WTC11 (cell line): Measurements from ENCODE around the gene RAB34. TPM values are rescaled to one million over a fixed set of nuclear protein-coding genes. Genes with fewer than 3 reads are reported as not detected.

ENCODE experiments used
- ATAC-seq: fragments of 200-7000 bp; cut with Tn5 transposase; 2 replicates; pipeline ENCODE4 v1.10.0; 2021; ENCODE audit warnings: mild to moderate bottlenecking, moderate library complexity
- CTCF ChIA-PET: fragments of 300-600 bp; sonication (Branson Sonifier 250); formaldehyde crosslinking; loops from one replicate; lab custom pipeline; 2021; ENCODE audit warnings: antibody characterized with exemption; lab: Charles Lee
- POLR2A ChIA-PET: fragments of 350-600 bp; sonication (Branson Sonifier 250); formaldehyde crosslinking; loops from one replicate; lab custom pipeline; 2021; ENCODE audit warnings: antibody characterized with exemption; lab: Charles Lee
- DNase-seq: peaks from one replicate; pipeline ENCODE4 v3.0.0; 2021; ENCODE audit warnings: low spot score
- H3K27ac Mint-ChIP-seq: 2 replicates; pipeline ENCODE4 v1.8.0; 2021; ENCODE audit warnings: mixed read lengths
- H3K27me3 Mint-ChIP-seq: 2 replicates; pipeline ENCODE4 v1.8.0; 2021; ENCODE audit warnings: low read depth, mild to moderate bottlenecking, moderate library complexity, mixed read lengths
- H3K36me3 Mint-ChIP-seq: 2 replicates; pipeline ENCODE4 v1.8.0; 2021; ENCODE audit warnings: mixed read lengths
- H3K4me1 Mint-ChIP-seq: 2 replicates; pipeline ENCODE4 v1.8.0; 2022; ENCODE audit warnings: mixed read lengths
- H3K4me3 Mint-ChIP-seq: 2 replicates; pipeline ENCODE4 v1.8.0; 2021; ENCODE audit warnings: mild to moderate bottlenecking, moderate library complexity, mixed read lengths
- H3K9me3 Mint-ChIP-seq: 2 replicates; pipeline ENCODE4 v1.8.0; 2021; ENCODE audit warnings: mixed read lengths
- ATF1 ChIP-seq: sonication (generic); formaldehyde crosslinking; IDR thresholded peaks from 2 replicates; pipeline ENCODE4 v1.8.1; 2023; ENCODE audit warnings: mild to moderate bottlenecking, moderate library complexity, missing genetic modification reagents
- CBFB ChIP-seq: sonication (generic); formaldehyde crosslinking; IDR thresholded peaks from 2 replicates; pipeline ENCODE4 v1.8.1; 2022; ENCODE audit warnings: mild to moderate bottlenecking, low read depth, missing genetic modification reagents
- CREB1 ChIP-seq: sonication (generic); formaldehyde crosslinking; IDR thresholded peaks from 2 replicates; pipeline ENCODE4 v1.8.0; 2023; ENCODE audit warnings: mild to moderate bottlenecking, missing genetic modification reagents
- FOXP1 ChIP-seq: sonication (generic); formaldehyde crosslinking; IDR thresholded peaks from 2 replicates; pipeline ENCODE4 v1.8.0; 2022; ENCODE audit warnings: missing genetic modification reagents, mild to moderate bottlenecking, moderate library complexity, borderline replicate concordance
- HMGA2 ChIP-seq: fragments of 250-450 bp; sonication (Bioruptor Pico); IDR thresholded peaks from 2 replicates; pipeline ENCODE4 v1.4.0; 2021; ENCODE audit warnings: mild to moderate bottlenecking, moderate library complexity
- JUN ChIP-seq: sonication (generic); formaldehyde crosslinking; IDR thresholded peaks from 2 replicates; pipeline ENCODE4 v1.8.0; 2023; ENCODE audit warnings: mild to moderate bottlenecking, missing genetic modification reagents
- NR1H2 ChIP-seq: sonication (generic); formaldehyde crosslinking; IDR thresholded peaks from 2 replicates; pipeline ENCODE4 v1.9.0; 2021; ENCODE audit warnings: mild to moderate bottlenecking, moderate library complexity, missing genetic modification reagents
- RORB ChIP-seq: fragments of 250-450 bp; sonication (Bioruptor Pico); IDR thresholded peaks from 2 replicates; pipeline ENCODE4 v1.9.0; 2021; ENCODE audit warnings: mild to moderate bottlenecking
- SMAD3 ChIP-seq: sonication (generic); formaldehyde crosslinking; IDR thresholded peaks from 2 replicates; pipeline ENCODE4 v1.8.0; 2022; ENCODE audit warnings: missing genetic modification reagents, mild to moderate bottlenecking, borderline replicate concordance
- SOX15 ChIP-seq: fragments of 250-450 bp; sonication (Bioruptor Pico); IDR thresholded peaks from 2 replicates; pipeline ENCODE4 v1.9.0; 2021; ENCODE audit warnings: mild to moderate bottlenecking
- TEAD4 ChIP-seq: sonication (generic); formaldehyde crosslinking; IDR thresholded peaks from 2 replicates; pipeline ENCODE4 v1.8.0; 2022; ENCODE audit warnings: mild to moderate bottlenecking, missing genetic modification reagents
- ZNF396 ChIP-seq: fragments of 250-450 bp; sonication (Bioruptor Pico); IDR thresholded peaks from 2 replicates; pipeline ENCODE4 v1.8.0; 2021; ENCODE audit warnings: mild to moderate bottlenecking, moderate library complexity, borderline replicate concordance
- ZNF416 ChIP-seq: fragments of 250-450 bp; sonication (Bioruptor Pico); IDR thresholded peaks from 2 replicates; pipeline ENCODE4 v1.9.0; 2021; ENCODE audit warnings: mild to moderate bottlenecking, inconsistent platforms
- ZNF423 ChIP-seq: fragments of 250-450 bp; sonication (Bioruptor Pico); IDR thresholded peaks from 2 replicates; pipeline ENCODE4 v2.1.2; 2022; ENCODE audit warnings: mild to moderate bottlenecking, moderate library complexity
- total RNA-seq: library from RNA; stranded (reverse); gene quantifications from 3 replicates; pipeline ENCODE4 v1.2.3, GENCODE V29; 2021
- TF ChIP-seq, protein P1 (sequence below): fragments of 250-450 bp; sonication (Bioruptor Pico); IDR thresholded peaks from 2 replicates; pipeline ENCODE4 v1.9.0; 2021; ENCODE audit warnings: moderate library complexity, mild to moderate bottlenecking, inconsistent platforms, borderline replicate concordance
- TF ChIP-seq, protein P2 (sequence below): sonication (generic); formaldehyde crosslinking; IDR thresholded peaks from 2 replicates; pipeline ENCODE4 v1.8.0; 2022; ENCODE audit warnings: mild to moderate bottlenecking, missing genetic modification reagents
- TF ChIP-seq, protein P3 (sequence below): sonication (generic); formaldehyde crosslinking; IDR thresholded peaks from 2 replicates; pipeline ENCODE4 v1.8.1; 2023; ENCODE audit warnings: mild to moderate bottlenecking, missing genetic modification reagents
- TF ChIP-seq, protein P4 (sequence below): fragments of 250-450 bp; sonication (Bioruptor Pico); IDR thresholded peaks from 2 replicates; pipeline ENCODE4 v1.9.0; 2021; ENCODE audit warnings: mild to moderate bottlenecking
- TF ChIP-seq, protein P5 (sequence below): fragments of 250-450 bp; sonication (Bioruptor Pico); IDR thresholded peaks from 2 replicates; pipeline ENCODE4 v2.1.2; 2022; ENCODE audit warnings: mild to moderate bottlenecking, moderate library complexity
- TF ChIP-seq, protein P6 (sequence below): sonication (generic); formaldehyde crosslinking; IDR thresholded peaks from 2 replicates; pipeline ENCODE4 v1.8.0; 2022; ENCODE audit warnings: mild to moderate bottlenecking, missing genetic modification reagents
- TF ChIP-seq, protein P7 (sequence below): sonication (generic); formaldehyde crosslinking; IDR thresholded peaks from 2 replicates; pipeline ENCODE4 v1.8.0; 2023; ENCODE audit warnings: mild to moderate bottlenecking, missing genetic modification reagents
- TF ChIP-seq, protein P8 (sequence below): sonication (generic); formaldehyde crosslinking; IDR thresholded peaks from 2 replicates; pipeline ENCODE4 v1.8.1; 2023; ENCODE audit warnings: mild to moderate bottlenecking, missing genetic modification reagents

The RAB34 gene
- total RNA-seq, 1 experiment from 2014 or later = 181 TPM

DNA sequence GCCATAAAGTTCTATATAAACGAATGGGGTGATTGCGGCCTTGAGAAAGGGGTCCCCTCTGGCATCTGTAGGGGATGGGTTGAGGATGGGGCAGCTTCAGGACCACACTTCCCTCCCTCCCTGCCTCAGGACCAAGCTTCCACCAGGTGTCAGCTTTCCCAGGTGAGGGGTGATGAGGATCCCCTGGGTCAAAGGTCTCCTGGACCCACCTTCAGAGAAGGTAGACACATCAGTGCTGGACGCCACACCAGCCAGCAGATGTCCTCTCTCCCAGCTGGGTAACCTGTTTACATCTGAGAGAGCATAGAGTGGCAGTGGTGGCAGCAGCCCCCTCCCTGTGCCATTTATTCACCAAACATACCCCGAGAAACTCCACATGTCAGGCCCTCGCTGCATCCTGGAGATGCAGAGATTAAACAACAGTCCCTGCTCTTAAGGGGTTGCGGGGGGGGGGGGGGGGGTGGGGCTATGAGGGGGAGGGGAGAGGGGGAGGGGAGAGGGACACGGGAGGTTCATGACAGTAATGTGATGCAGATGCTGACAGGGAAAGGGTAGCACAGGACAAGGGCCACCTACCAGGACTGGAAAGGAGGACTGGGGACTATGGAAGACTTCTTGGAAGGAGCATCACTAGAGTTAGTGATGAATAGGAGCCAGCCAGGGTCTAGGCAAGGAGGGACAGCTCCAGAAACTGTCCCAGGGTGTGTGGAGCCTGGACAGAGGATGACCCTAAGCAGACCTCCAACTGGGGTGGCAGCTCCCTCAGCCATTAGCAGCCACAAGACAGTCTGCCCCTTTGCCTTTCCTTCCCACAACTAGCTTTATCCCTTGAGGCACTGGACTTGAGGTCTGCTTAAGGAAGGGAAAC, 11.0 kb downstream of the RAB34 start:
- ChIA-PET POLR2A (interaction anchor here (1.1 to 1.4 kb wide), 2 partner anchors 13 to 130 kb away, joined by 3 to 5 read pairs; partner anchors contain the start of genes ALDOC and RPL23A), CTCF (interaction anchor here (1.0 to 2.6 kb wide), 5 partner anchors 13 to 192 kb away, joined by 3 to 9 read pairs (median 5); partner anchors contain the start of genes RPL23A and TLCD1)
- Mint-ChIP-seq H3K4me3 (no peak overlapping the region), H3K27ac (no peak overlapping the region; the same call in 1 of the 2 replicates), H3K27me3 (no peaks in the 10 kb centered on the region), H3K4me1 (peaks cover 29% of the 10 kb centered on the region), H3K36me3 (peaks cover 16% of the 10 kb centered on the region), H3K9me3 (no peaks in the 10 kb centered on the region)
- no peak for ATAC-seq
- DNase-seq = no peak
- TF ChIP-seq ATF1 (CRISPR knock-in tag) (no peak), TEAD4 (CRISPR knock-in tag) (no peak), HMGA2 (CRISPR knock-in tag) (no peak), SMAD3 (CRISPR knock-in tag) (no peak), ZNF423 (CRISPR knock-in tag) (no peak), RORB (CRISPR knock-in tag) (no peak), ZNF416 (CRISPR knock-in tag) (no peak), CREB1 (CRISPR knock-in tag) (no peak), CBFB (CRISPR knock-in tag) (no peak), NR1H2 (CRISPR knock-in tag) (no peak), JUN (no peak), SOX15 (CRISPR knock-in tag) (no peak)
- TF ChIP-seq, protein P1, sequence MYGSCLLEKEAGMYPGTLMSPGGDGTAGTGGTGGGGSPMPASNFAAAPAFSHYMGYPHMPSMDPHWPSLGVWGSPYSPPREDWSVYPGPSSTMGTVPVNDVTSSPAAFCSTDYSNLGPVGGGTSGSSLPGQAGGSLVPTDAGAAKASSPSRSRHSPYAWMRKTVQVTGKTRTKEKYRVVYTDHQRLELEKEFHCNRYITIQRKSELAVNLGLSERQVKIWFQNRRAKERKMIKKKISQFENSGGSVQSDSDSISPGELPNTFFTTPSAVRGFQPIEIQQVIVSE (CRISPR knock-in tag) = no peak
- TF ChIP-seq, protein P2, sequence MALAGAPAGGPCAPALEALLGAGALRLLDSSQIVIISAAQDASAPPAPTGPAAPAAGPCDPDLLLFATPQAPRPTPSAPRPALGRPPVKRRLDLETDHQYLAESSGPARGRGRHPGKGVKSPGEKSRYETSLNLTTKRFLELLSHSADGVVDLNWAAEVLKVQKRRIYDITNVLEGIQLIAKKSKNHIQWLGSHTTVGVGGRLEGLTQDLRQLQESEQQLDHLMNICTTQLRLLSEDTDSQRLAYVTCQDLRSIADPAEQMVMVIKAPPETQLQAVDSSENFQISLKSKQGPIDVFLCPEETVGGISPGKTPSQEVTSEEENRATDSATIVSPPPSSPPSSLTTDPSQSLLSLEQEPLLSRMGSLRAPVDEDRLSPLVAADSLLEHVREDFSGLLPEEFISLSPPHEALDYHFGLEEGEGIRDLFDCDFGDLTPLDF (CRISPR knock-in tag) = no peak
- TF ChIP-seq, protein P3, sequence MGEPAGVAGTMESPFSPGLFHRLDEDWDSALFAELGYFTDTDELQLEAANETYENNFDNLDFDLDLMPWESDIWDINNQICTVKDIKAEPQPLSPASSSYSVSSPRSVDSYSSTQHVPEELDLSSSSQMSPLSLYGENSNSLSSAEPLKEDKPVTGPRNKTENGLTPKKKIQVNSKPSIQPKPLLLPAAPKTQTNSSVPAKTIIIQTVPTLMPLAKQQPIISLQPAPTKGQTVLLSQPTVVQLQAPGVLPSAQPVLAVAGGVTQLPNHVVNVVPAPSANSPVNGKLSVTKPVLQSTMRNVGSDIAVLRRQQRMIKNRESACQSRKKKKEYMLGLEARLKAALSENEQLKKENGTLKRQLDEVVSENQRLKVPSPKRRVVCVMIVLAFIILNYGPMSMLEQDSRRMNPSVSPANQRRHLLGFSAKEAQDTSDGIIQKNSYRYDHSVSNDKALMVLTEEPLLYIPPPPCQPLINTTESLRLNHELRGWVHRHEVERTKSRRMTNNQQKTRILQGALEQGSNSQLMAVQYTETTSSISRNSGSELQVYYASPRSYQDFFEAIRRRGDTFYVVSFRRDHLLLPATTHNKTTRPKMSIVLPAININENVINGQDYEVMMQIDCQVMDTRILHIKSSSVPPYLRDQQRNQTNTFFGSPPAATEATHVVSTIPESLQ (CRISPR knock-in tag) = no peak
- TF ChIP-seq, protein P4, sequence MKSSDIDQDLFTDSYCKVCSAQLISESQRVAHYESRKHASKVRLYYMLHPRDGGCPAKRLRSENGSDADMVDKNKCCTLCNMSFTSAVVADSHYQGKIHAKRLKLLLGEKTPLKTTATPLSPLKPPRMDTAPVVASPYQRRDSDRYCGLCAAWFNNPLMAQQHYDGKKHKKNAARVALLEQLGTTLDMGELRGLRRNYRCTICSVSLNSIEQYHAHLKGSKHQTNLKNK (CRISPR knock-in tag) = no peak
- TF ChIP-seq, protein P5, sequence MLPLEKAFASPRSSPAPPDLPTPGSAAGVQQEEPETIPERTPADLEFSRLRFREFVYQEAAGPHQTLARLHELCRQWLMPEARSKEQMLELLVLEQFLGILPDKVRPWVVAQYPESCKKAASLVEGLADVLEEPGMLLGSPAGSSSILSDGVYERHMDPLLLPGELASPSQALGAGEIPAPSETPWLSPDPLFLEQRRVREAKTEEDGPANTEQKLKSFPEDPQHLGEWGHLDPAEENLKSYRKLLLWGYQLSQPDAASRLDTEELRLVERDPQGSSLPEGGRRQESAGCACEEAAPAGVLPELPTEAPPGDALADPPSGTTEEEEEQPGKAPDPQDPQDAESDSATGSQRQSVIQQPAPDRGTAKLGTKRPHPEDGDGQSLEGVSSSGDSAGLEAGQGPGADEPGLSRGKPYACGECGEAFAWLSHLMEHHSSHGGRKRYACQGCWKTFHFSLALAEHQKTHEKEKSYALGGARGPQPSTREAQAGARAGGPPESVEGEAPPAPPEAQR (CRISPR knock-in tag) = no peak
- TF ChIP-seq, protein P6, sequence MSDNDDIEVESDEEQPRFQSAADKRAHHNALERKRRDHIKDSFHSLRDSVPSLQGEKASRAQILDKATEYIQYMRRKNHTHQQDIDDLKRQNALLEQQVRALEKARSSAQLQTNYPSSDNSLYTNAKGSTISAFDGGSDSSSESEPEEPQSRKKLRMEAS = no peak

DNA sequence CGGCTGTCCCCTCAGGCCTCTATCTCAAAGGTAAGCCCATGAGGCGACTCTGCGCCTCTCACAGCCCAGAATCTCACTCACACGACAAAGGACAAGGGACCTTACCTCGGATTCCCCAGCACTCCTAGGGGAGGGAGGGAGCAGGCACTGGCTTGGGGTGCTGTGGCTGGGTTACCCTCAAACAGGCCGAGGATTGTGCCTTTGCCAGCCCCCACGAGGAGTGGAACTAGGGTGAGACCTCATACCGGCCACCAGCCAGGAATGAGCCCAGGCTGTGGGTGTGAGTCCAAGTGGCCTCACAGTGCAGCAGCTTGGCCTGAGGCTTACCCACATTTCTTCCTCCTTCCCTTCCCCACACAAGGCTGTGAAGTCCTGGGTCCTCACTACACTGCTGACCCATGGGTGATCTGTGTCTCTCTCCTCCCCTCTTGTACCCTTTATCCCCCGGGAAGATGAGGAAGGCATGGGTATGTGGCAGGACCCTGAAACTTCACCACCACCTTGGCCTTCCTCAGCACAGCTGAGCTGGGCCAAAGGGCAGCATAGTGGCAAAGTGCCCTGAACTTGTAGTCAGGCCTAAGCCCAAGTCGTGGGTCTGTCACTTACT, 11.8 kb downstream of the RAB34 start:
- CTCF ChIA-PET = interaction anchor here (1.0 to 2.6 kb wide), 5 partner anchors 14 to 193 kb away, joined by 3 to 9 read pairs (median 6); partner anchors contain the start of genes BLTP2, RPL23A and TLCD1
- DNase-seq (no peak), ATAC-seq (no peak)
- H3K9me3 Mint-ChIP-seq = no peaks in the 10 kb centered on the region
- peaks cover 24% of the 10 kb centered on the region for H3K36me3 Mint-ChIP-seq
- H3K27me3 Mint-ChIP-seq = no peaks in the 10 kb centered on the region
- peaks cover 29% of the 10 kb centered on the region for H3K4me1 Mint-ChIP-seq
- H3K27ac Mint-ChIP-seq = peak overlapping the region; percentile 79
- H3K4me3 Mint-ChIP-seq = no peak overlapping the region
- POLR2A ChIA-PET = interaction anchor here (1.1 kb wide), 1 partner anchor 129 kb away, joined by 3 read pairs; the partner anchor contains the start of gene ALDOC
- TF ChIP-seq SOX15 (CRISPR knock-in tag) (no peak), FOXP1 (CRISPR knock-in tag) (no peak), ZNF396 (CRISPR knock-in tag) (no peak)
- TF ChIP-seq, protein P7, sequence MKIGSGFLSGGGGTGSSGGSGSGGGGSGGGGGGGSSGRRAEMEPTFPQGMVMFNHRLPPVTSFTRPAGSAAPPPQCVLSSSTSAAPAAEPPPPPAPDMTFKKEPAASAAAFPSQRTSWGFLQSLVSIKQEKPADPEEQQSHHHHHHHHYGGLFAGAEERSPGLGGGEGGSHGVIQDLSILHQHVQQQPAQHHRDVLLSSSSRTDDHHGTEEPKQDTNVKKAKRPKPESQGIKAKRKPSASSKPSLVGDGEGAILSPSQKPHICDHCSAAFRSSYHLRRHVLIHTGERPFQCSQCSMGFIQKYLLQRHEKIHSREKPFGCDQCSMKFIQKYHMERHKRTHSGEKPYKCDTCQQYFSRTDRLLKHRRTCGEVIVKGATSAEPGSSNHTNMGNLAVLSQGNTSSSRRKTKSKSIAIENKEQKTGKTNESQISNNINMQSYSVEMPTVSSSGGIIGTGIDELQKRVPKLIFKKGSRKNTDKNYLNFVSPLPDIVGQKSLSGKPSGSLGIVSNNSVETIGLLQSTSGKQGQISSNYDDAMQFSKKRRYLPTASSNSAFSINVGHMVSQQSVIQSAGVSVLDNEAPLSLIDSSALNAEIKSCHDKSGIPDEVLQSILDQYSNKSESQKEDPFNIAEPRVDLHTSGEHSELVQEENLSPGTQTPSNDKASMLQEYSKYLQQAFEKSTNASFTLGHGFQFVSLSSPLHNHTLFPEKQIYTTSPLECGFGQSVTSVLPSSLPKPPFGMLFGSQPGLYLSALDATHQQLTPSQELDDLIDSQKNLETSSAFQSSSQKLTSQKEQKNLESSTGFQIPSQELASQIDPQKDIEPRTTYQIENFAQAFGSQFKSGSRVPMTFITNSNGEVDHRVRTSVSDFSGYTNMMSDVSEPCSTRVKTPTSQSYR (CRISPR knock-in tag) = no peak
- TF ChIP-seq, protein P8, sequence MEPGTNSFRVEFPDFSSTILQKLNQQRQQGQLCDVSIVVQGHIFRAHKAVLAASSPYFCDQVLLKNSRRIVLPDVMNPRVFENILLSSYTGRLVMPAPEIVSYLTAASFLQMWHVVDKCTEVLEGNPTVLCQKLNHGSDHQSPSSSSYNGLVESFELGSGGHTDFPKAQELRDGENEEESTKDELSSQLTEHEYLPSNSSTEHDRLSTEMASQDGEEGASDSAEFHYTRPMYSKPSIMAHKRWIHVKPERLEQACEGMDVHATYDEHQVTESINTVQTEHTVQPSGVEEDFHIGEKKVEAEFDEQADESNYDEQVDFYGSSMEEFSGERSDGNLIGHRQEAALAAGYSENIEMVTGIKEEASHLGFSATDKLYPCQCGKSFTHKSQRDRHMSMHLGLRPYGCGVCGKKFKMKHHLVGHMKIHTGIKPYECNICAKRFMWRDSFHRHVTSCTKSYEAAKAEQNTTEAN (CRISPR knock-in tag) = no peak
